Hematopoietic multipotent progenitor cell treated with erythropoietin and hydrocortisone succinate and interleukin-3 and kit ligand, for 6 days (in vitro differentiated cells): ENCODE data around the gene COL4A6.
"Not testable (repeated sequence)": the region's sequence is repeated elsewhere in the genome, so short reads cannot be mapped to it uniquely, and the experiment has no call there.

Experiments used
- DNase-seq: peaks from one replicate; pipeline ENCODE4 v3.0.0-alpha.2; 2015

Gene COL4A6

GRCh38 chrX:108399418-108400165 lies 38.6 kb downstream of the COL4A6 start:
- no peak for DNase-seq

- no peak for DNase-seq
These were observed 40.4 kb downstream of the COL4A6 start for GRCh38 chrX:108397627-108398391.

GRCh38 chrX:108396986-108397385 lies 41.2 kb downstream of the COL4A6 start:
- no peak for DNase-seq

GRCh38 chrX:108396188-108396891 lies 41.9 kb downstream of the COL4A6 start:
- DNase-seq: no peak

- not testable (repeated sequence) for DNase-seq
These were observed 47.1 kb downstream of the COL4A6 start for GRCh38 chrX:108390976-108391717.

GRCh38 chrX:108384783-108385182 lies 53.4 kb downstream of the COL4A6 start:
- DNase-seq: no peak

GRCh38 chrX:108380222-108380621 lies 58.0 kb downstream of the COL4A6 start:
- DNase-seq: no peak

- not testable (repeated sequence) for DNase-seq
These were observed 61.4 kb downstream of the COL4A6 start for GRCh38 chrX:108376821-108377220.

- not testable (repeated sequence) for DNase-seq
These were observed 62.6 kb downstream of the COL4A6 start for GRCh38 chrX:108375591-108375990.

- no peak for DNase-seq
These were observed 71.4 kb downstream of the COL4A6 start for GRCh38 chrX:108366644-108367406.

- DNase-seq: peak; percentile 5
These were observed 76.2 kb downstream of the COL4A6 start for GRCh38 chrX:108362026-108362425.

GRCh38 chrX:108361316-108361715 lies 76.9 kb downstream of the COL4A6 start:
- no peak for DNase-seq

- no peak for DNase-seq
These were observed 78.2 kb downstream of the COL4A6 start for GRCh38 chrX:108359806-108360602.

GRCh38 chrX:108353452-108353851 lies 84.8 kb downstream of the COL4A6 start:
- no peak for DNase-seq

- no peak for DNase-seq
These were observed 89.0 kb downstream of the COL4A6 start for GRCh38 chrX:108349210-108349609.

- no peak for DNase-seq
These were observed 89.7 kb downstream of the COL4A6 start for GRCh38 chrX:108348525-108348924.

GRCh38 chrX:108347800-108348199 lies 90.4 kb downstream of the COL4A6 start:
- DNase-seq: no peak

- DNase-seq: no peak
These were observed 94.0 kb downstream of the COL4A6 start for GRCh38 chrX:108344216-108344615.

- DNase-seq: no peak
These were observed 96.3 kb downstream of the COL4A6 start for GRCh38 chrX:108341947-108342346.

- DNase-seq: no peak
These were observed 105.9 kb downstream of the COL4A6 start for GRCh38 chrX:108332281-108332680.
